Body of pancreas (tissue), 4 donors: ENCODE results near the gene PTEN.

Experiments used
- POLR2A ChIP-seq, 3 donors: fragments of 450-650 bp; IDR thresholded peaks; one replicate each; pipeline ENCODE4 v1.6.1; 2016; ENCODE audit warnings: antibody characterized with exemption in 3 of 3, mild to moderate bottlenecking in 2 of 3
- TF ChIP-seq, protein P1 (sequence below), 7 experiments: fragments of 450-650 bp in 4 of 7; fragments of 200-600 bp in 3 of 7; sonication (generic) in 3 of 7; IDR thresholded peaks; one replicate each; pipeline ENCODE4 v1.5.1; 2016 to 2019; ENCODE audit warnings: antibody characterized with exemption in 7 of 7

DNA sequence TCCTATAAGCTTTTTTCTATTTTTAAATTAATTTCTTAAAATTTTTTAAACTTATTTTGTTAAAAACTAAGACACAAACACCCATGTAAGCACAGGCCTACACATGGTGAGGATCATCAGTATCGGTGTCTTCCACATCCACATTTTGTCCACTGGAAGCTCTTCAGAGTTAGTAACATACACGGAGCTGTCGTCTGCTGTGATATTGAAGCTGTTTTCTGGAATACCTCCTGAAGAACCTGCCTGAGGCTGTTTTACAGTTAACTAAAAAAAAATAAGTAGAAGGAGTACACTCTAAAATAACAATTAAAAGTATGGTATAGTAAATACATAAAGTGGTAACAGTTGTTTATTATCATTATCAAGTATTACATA lies 17.8 kb upstream of the PTEN start:
- TF ChIP-seq, protein P1, sequence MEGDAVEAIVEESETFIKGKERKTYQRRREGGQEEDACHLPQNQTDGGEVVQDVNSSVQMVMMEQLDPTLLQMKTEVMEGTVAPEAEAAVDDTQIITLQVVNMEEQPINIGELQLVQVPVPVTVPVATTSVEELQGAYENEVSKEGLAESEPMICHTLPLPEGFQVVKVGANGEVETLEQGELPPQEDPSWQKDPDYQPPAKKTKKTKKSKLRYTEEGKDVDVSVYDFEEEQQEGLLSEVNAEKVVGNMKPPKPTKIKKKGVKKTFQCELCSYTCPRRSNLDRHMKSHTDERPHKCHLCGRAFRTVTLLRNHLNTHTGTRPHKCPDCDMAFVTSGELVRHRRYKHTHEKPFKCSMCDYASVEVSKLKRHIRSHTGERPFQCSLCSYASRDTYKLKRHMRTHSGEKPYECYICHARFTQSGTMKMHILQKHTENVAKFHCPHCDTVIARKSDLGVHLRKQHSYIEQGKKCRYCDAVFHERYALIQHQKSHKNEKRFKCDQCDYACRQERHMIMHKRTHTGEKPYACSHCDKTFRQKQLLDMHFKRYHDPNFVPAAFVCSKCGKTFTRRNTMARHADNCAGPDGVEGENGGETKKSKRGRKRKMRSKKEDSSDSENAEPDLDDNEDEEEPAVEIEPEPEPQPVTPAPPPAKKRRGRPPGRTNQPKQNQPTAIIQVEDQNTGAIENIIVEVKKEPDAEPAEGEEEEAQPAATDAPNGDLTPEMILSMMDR (IDR thresholded peaks at IDR 0.05): no peak
- TF ChIP-seq POLR2A (IDR thresholded peaks at IDR 0.05): no peak
